NCI-H774 (cell line): Measurements from ENCODE around the gene MCF2.

Experiments used
- DNase-seq: peaks from one replicate; lab custom pipeline; 2025; lab: John Stamatoyannopoulos, UW

MCF2 gene

GRCh38 chrX:139585613-139586012 is 122.4 kb downstream of the MCF2 start:
- no peak for DNase-seq

GRCh38 chrX:139581068-139581467 is 126.9 kb downstream of the MCF2 start:
- DNase-seq, result no peak

- no peak for DNase-seq
Measured at GRCh38 chrX:139566981-139567380, 141.0 kb downstream of the MCF2 start.

- no peak for DNase-seq
Measured at GRCh38 chrX:139563251-139563650, 144.7 kb downstream of the MCF2 start.

GRCh38 chrX:139560221-139560620 is 147.7 kb downstream of the MCF2 start:
- no peak for DNase-seq

- no peak for DNase-seq
Measured at GRCh38 chrX:139559383-139560042, 148.5 kb downstream of the MCF2 start.

GRCh38 chrX:139554991-139555675 is 152.8 kb downstream of the MCF2 start:
- DNase-seq, result no peak

- DNase-seq, result no peak
Measured at GRCh38 chrX:139554376-139554775, 153.6 kb downstream of the MCF2 start.

- DNase-seq, result no peak
Measured at GRCh38 chrX:139544591-139544990, 163.4 kb downstream of the MCF2 start.

GRCh38 chrX:139543920-139544319 is 164.0 kb downstream of the MCF2 start:
- DNase-seq, result no peak

- DNase-seq, result no peak
Measured at GRCh38 chrX:139542652-139543051, 165.3 kb downstream of the MCF2 start.

GRCh38 chrX:139538907-139539790 is 168.8 kb downstream of the MCF2 start:
- no peak for DNase-seq

- DNase-seq, result no peak
Measured at GRCh38 chrX:139533444-139533843, 174.5 kb downstream of the MCF2 start.

- no peak for DNase-seq
Measured at GRCh38 chrX:139532834-139533233, 175.1 kb downstream of the MCF2 start.
